COLO668 (cell line): ENCODE data around the gene PRSS22.

ENCODE experiments used
- DNase-seq: peaks from one replicate; lab custom pipeline; 2025; ENCODE audit not compliant: unreplicated experiment; lab: John Stamatoyannopoulos, UW

Gene PRSS22

GRCh38 chr16:2852731-2853507 is 5.1 kb downstream of the PRSS22 start:
- no peak for DNase-seq

GRCh38 chr16:2852003-2852730 is 5.8 kb downstream of the PRSS22 start:
- no peak for DNase-seq

- no peak for DNase-seq
Observed at GRCh38 chr16:2848933-2849725, 8.8 kb downstream of the PRSS22 start.

DNA sequence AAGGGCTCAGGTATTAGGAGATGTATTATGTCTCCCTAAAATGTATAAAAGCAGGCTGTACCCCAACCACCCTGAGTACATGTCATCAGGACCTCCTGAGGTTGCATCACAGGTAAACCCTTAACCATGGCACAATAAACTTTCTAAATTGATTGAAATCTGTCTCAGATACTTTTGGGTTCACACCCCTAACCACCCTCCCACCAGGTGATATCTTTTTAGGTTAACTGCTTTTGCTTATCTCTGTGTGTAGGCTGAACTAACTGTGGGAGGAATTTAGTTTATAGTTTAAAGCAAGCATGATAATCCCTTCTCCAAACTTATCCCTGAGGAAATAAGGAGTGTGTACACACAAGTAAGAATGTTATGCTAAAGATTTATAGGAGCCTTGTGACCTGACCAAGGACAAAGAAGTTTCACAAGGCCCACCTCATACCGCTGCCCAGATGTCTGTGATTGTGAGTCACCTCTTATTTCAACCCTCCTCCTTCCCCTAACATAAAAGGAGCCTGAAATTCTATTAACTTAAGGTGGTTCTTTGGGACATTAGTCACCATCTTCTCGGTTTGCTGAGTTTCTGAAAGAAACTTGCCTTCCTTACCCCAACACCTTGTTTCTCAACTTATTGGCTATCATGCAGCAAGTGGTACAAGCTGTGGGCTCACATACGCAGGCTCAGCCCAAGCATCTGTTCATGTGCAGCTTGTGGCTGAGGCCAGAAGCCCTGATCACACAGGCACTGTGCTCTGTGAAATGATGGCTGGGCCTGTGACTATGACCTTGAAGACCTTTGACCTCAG is 11.3 kb downstream of the PRSS22 start:
- no peak for DNase-seq

DNA sequence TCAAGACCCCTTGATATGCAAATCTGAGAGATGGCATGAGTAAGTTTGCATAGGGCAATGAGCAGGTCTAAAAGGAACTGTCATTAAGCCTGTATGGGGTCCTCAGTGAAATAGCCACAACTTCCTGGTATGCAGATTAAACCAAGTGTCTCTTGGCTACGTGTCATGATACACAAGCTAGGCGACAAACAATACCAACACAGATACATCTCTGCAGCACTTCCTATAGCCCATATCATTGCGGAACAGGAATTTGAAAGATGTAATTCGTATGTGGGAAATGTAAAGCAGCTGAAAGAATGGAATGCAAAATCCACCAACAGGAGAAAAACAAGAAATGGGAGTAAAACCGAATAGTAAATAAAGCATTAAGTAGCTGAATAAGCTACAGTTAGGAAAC is 12.9 kb downstream of the PRSS22 start:
- DNase-seq = no peak

GRCh38 chr16:2843526-2843925 is 14.4 kb downstream of the PRSS22 start:
- no peak for DNase-seq

DNA sequence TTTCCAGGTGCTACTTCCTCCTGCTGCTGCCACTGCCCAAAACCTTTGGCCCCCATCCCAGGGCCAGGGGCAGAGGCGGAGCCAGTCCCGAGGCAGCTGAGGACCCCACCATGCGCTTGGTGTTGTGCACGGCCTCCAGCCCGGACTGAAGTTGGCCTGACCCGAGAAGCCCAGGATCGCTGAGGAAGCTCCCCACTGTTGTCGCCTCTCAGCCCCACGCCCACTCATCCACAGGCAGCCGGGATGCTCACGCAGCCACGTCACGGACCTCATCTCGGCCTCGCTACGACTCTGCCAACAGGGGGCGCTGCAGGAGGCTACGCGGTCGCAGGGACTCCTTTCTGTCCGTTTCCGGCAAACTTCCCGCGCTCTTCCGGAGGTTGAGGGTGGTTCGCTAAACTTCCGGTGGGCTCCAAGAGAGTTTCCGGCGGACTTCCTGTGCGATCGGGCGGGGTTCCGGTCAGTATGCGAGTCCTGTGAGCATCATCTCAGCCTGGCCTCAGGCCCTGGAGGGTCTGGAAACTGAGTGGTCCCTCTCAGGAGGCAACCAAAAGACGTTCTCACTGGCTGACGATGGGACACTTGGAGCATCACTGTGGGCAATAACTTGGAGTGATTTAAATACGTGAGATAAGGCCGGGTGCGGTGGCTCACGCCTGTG is 15.5 kb downstream of the PRSS22 start:
- DNase-seq = peak; percentile 23

DNA sequence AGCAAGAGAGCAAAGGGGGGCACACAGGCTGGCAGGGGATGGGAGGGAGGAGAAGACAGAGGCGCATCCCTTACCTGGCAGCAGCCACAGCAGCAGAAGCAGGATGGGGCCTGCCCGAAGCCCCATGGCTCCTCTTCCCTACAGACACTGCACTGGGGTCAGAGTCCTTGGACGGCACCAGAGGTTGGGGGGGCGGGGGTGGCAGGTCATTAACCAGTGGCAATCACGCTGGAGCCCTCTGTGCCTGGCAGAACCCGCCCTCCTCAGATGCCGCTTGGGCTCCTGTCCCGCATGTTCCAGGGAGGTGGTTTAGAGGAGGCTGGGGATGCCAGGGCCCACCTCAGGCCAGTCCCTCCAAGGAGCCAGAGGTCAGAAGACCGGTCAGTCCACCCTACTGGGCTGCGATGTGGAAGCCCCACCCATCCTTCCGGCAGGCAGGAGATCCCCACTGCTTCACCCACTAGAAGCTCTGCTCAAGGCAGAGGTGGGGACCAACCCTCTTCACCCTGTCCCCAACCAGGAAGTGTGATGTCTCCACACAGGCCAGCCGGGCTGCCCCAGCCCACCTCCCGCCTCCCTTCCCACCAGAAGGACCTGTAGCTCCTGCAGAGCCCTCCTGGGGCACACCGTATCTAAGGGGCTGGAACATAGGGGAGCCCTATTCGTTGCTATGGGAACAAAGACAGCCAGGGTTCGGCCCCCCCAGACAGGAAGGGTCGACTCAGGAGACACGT is 16.2 kb downstream of the PRSS22 start:
- no peak for DNase-seq

DNA sequence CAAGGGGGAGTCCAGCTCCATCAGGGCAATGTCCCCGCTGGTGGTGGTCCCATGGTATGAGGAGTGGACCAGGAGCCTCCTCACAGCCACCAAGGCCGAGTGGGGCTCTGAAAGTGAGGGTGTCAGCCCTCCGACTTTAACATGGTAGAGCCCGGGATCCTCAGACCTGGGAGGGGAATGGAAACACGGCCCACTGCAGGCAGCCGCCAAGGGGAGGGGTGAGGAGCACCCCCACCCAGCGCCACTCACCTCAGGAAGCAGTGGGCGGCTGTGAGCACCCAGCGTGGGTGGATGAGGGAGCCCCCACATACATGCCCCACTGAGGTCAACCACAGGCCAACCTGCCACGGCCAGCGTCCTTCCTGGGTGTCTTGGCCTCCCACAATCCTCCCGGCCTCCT is 17.1 kb downstream of the PRSS22 start:
- DNase-seq = no peak

DNA sequence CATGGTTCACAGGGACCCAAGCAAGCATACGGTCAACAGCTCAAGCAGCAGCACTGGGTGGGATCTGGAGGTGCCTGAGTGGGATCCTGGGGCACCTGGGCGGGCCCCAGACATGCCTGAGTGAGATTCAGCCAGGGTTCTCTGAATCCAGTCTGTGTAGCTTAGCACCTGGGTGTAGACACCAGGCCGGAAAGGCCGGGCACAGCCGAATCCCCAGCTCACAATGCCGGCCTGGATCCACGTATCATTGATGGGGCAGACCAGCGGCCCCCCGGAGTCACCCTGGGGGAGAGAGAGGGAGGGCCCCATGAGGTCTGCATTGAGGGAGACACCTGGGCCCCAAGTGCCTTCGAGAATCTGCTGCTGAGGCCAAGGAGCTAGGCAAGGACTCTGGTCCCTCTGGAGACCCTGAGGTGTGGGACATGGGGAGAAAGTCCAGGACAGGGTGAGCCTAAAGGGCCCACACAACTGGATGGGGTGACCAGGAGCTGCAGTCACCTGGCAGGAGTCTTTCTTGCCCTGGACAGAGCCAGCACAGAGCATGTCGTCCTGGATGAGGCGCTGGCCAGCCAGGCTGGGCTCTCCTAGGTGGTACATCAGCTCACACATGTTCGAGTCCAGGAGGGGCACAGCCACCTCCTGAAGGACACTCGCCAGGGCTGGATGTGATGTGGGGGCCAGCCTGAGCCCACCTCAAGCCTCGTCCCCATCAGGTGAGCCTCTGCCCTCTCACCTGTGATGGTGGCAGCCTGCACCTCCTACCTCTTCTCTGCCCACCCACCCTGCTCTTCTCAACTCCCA is 18.1 kb downstream of the PRSS22 start:
- no peak for DNase-seq

DNA sequence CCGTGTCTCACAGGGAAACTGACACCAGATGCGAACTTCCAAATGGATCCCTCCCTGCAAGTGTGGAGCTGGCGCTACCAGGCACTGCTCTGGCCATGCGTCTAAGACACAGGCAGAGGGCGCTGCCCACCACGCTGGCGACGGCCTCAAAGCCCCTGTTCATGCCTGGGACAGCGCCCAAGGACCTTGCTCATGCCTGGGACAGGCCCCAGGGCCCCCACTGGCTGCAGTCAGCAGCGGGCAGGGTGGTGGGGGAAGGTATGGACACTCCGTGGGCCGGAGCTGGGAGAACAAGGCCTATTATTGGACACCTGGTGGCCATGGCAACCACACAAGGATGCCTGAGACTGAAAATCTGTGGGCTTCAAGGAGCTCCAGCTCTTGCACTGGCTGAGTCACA is 19.0 kb downstream of the PRSS22 start:
- DNase-seq = peak; percentile 61

DNA sequence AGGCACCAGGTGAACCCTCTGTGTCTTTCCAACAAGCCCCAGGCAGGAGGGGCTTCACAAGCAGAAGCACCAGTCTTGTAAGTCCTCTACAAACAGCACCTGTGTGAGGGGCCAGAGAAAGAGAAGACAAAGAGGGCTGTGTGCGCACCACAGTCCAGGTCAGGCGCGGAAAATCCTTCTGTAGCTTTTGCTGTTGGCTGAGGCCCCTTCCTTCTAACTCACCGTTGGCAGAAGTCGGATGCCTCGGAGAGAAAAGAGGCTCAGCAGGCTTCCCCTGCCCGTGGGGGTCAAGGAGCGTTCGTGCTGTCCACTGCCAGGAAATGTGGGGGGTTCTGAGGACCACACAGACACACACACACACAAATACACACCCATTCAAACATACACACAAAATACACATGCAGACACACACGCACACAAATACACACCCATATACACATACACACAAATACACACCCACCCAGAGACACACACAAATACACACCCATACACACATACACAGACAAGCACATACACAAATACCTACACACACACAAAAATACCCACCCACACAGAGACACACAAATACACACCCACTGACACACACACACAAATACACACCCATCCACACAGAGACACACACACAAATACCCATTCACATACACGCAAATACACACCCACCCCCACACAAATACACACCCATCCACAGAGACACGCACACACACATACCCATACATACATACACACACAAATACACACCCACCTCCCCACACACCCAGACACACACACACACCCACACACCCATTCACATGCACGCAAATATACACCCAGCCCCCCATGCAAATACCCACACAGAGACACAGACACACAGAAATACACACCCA is 21.1 kb downstream of the PRSS22 start:
- no peak for DNase-seq

DNA sequence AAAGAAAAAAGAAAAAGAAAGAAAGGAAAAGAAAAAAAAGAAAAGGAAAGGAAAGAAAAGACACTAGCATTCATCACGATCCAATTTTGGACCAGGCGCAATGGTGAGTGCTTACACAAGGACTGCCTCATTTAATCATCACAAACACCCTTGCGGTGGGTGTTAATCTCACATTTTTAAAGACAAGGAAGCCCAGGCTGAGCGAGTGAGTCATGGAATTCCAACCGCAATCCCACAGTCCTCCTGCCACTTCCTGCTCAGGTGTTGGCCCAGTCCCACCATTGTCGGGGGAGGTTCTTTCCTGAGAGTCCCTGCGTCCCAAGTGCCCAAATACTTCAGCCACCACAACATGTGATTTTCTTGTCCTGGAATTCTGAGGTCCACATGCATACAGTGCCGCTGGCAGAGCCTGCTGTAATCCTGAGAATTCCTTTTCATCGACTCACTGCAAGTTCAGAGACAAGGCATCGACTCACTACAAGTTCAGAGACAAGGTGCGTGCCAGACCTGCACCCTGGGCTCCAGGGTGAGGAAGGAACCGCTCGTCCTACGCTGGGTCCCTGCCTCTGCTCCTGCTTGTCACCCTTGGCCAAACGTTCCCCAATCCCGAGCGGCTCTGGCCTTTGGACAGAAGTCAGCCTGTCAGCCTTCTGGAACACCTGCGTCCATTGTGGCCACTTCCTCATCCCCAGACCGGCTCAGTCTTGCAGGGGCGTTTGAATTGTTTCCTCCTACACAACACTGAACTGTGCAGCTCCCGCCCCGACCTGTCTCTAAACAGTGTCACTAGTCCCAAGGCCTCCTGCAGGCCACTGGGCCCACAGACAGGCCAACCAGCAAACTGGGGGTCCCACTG is 22.1 kb downstream of the PRSS22 start:
- peak; percentile 43 for DNase-seq

- no peak for DNase-seq
Observed at GRCh38 chr16:2834968-2835367, 23.0 kb downstream of the PRSS22 start.

GRCh38 chr16:2833776-2834175 is 24.2 kb downstream of the PRSS22 start:
- no peak for DNase-seq

DNA sequence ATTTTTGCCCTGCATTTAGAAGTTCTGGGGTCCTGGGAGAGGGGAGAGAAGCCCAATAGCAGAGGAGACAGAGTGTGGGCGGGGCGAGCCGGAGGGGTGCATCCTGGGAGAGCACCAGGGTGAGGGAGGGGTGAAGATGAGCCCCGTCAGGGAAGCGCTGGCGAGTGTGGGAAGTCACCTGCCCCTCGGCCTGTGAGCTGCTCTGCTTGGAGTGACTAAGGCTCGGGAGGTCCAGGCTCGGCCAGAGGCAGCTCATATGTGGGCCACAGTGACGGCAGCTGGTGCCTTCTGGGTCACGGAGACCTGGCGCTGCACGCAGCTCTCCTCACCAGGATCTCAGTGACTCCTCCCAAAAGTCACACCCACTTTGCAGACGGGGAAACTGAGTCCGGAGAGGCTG is 26.8 kb downstream of the PRSS22 start:
- no peak for DNase-seq

DNA sequence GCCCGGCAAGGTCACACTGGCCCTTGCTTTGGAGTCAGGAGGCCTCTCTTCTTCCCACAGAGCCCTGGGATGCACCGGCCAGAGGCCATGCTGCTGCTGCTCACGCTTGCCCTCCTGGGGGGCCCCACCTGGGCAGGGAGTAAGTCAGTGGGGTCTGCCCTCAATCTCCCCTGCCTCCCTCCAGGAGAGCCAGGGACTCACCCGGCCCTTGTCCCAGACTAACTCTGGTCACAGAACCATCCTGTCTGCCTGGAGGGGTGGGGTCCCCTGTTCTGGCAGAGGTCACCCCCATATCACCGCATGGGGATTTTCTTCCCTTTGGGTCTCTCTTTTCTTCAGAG is 27.6 kb downstream of the PRSS22 start:
- no peak for DNase-seq
